GM18517 (cell line): ENCODE measurements around the gene FAM76B.

ENCODE experiments used
- ATAC-seq: cut with Tn5 transposase; IDR thresholded peaks from one replicate; pipeline ENCODE4 v1.9.1; 2021; ENCODE audit warnings: mild to moderate bottlenecking, moderate library complexity; ENCODE audit not compliant: unreplicated experiment

FAM76B gene

DNA sequence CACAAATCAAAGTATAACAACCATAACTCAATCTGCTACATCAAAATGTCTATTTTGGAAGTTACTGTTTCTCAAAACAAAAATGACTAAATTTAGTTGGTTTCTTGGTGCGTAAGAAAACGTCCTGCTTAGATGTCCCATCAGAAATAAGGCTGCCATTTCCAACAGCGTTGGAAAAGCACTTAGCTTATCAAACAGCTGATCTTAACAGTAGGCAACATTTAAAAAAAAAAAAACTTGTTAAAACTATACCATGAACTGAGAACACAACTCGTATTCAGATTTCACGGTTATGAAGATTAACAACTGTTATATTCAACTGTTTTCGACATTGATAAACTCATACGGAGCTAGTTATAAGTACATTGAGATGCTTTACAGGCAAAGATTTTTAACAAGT is 3.1 kb upstream of the FAM76B start:
- ATAC-seq, result no peak

DNA sequence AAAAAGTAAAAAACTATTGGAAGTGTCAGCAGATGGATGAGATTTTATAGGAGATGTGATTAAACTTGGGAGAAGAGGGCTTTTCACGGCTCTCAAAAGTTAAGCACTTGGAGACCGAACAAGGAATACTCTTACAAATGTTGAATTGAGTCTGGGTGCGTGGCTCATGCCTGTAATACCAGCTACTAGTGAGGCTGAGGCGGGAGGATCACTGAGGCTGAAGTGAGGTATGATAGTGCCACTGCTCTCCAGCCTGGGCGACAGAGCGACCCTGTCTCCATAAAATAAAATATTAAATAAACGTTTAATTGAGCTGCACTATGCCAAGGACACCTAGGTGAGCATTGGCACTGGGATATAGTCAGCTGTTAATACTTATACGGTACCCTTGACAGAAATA is 2.6 kb upstream of the FAM76B start:
- no peak for ATAC-seq

DNA sequence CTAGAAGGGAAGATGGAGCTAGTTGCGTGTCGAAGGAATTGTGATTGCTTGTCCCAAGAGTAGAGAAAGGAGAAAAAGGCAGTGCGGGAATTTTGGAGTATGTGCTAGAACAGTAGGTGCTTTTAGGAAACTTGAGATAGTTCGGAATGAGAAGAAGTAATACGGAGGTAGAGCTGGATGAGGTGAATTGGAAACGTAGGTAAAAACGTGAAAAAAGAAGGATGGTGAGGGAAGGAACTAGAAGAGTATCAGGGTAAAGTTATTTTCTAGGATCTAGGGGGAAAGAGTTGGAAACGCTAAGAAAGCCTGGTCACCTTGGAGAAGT is 2.1 kb upstream of the FAM76B start:
- no peak for ATAC-seq

DNA sequence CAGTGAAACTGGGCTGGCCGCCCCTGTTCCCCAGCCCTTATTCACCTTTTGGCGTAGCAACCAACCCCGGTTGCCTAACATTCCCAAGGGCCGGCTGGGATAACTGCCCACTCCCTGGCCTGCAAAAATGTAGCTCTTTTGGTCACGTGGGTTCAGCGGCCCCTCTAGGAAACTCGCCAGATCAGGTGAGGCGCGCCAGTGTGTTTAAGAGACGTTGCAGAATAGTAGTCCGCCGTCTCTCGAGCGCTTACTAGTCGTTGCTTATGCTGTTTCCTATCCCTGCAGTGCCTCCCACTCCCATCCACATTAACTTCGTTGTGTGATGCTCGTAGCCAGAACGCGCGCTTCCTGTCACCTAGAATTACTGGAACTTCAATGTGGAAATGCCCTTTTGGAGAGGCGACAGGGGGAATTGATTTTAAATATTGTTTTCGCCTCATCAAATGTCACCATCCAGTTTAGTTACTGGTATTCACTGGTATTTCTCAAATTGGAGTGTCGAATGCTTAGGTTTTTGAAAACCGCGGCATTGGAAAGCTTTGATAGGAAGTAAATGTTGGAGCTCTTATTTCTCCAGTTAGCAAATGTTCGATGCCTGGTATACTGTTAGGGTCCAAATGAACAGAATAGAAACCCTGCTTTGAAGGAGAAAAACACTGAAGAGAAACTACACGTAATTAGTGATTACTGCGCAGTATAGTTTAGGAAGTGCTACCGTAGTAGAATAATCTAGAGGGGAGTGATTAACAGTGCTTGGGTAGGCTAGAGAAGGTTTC is 1.5 kb upstream of the FAM76B start:
- ATAC-seq, result no peak

DNA sequence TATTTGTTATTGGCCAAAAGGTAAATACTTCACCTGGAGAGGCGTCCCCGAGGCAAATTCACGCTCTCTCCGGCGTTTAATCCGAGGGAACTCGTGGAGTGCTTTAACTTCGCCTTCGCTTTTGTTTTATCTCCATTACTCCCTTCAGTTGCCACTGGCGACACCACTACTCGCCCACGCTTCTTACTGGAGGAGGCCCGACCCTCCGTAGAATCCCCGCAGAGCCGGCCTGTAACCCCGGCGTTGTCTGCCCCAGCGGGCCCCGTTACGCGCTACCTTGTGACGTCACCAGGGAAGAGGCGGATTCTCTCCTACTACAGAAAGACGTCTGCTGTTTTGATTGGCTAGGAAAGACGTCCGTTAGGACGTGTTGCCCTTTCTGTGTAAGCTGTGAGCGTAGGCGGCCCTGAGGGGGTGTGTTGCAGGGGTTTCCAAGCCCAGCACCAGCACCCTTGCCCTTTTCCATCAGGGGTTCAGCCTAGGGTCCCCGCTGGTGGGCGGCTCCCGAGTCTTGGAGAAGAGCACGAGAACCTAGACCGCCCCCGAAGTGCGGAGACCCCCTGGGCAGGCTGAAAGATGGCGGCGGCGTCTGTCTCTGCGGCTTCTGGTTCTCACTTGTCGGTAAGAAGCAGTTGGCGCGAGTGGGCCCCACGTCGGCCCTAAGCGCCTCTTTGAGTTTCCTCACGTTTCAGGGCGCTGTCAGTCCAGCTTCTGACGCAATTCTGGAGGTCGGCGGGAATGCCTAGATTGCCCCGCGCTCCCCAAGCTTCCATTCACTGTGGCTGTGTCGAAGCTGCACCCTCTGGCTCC is 746 bp upstream of the FAM76B start, which contains the start of gene CEP57:
Gene CEP57 (plus strand): TSS at position 376 of the 810 bp plus-strand sequence. CDS start 201 bp downstream, at position 577.
- peak; percentile 76 for ATAC-seq

DNA sequence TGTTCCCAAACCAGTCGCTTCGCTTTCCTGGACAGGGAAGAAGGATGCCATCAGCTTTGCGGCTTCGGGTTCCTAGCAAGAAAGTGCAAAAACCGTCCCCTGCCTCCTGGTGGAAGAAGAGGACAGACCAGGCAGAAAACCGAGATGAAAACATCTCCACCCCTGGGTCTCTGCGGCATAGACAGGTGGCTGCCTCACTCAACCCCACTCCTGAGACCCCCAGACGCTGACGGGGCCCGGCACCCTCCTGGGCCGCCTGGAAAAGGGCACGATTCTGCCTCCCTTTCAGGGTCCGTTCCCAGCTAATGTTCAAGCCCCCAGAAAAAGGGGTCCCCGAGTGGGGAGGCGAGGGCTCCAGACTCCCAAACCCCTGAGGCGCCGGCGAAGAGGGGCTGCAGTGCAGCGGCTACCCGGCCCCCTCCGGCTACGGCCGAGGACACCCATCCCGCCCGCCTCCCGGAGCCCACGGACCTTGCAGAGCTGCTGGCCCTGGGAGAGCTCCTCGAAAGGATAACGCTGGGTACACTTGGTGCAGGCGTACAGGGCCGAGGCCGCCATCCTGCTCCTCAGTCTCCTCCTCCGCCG is 569 bp downstream of the FAM76B start:
- no peak for ATAC-seq

DNA sequence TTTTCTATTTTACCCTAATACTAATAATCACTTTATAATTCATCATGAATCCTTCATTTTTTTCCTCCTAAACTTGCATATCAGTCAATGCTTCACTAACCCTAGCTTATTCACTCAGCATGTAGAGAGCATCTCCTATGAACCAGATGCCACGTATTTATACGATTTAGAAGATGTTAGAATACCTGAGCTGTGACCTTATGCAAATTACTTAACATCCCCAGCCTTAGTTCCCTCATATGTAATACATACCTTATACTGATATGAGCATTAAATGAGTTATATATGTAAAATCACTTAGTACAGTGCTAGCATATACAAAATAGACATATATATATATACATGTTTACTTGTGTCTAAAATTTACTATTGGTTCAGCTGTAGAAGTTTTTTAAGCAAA is 9.0 kb downstream of the FAM76B start:
- ATAC-seq, result no peak

DNA sequence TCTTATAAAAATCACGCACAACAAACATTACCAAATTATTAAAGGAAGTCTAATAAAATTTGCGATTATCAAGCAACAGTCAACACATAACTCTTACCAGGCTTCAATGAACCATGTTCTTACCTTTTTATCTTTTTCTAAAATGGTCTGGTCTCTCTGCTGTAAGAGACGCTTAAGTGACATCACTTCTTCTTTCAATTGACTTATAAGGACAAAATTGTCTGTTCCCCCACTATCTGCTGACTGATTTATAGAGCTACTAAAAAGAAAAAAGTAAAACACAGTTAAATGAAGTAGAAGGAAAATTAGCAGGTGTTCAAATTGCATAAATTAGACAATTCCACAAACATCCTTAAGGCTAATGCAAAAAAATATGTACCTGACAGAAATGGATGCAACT is 10.9 kb downstream of the FAM76B start:
- ATAC-seq, result no peak

DNA sequence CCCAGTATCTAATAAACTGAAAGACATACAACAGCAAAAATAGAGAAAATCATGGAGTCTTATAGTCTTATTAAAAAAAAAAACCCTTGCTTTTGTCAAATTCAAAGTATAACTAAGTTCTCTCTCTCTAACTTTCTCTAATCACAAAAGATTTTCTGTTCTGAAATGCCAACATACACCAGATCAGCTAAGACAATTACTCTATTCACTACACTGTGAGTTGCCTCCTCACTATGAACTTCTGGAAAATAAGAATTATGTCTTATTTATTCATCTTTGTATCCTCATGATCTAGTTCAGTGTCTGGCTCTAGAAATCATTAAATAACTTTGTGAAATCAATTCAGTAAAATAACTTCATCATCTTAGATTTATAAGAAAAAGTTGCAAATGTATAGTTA is 12.7 kb downstream of the FAM76B start:
- ATAC-seq, result no peak

DNA sequence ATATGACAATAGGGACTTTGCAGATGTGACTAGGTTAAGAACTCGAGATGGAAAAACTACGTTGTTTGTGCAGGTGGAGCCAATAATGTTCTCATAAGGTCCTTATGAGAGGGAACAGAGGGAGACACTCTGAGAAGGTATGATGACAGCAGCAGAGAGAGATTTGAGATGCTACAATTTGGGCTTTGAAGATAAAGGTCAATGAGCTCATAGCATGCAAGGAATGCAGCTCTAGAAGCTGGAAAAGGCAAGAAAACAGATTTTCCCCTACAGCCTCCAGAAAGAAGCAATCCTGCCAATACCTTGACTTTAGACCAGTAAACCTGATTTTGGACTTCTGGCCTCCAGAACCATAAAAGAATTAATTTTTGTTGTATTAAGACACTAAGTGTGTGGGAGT is 21.1 kb downstream of the FAM76B start:
- ATAC-seq, result no peak

DNA sequence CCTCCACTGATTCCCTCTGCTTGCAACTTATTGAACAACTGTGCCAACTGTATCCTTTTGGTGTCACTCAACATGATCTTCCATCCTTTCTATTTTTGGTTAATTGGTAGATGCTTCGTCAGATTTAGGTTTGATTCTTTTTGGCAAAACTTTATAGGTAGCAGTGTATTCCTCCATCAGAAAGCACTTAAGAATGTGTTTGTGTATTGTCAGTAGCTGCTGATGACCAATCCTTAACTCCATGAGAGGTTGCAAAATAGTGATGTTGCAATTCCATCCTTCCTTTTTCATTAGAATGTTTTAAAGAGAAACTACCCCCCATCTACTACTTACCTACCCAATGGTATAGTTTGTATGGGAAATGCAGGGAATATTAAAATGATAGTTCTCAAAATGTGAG is 22.1 kb downstream of the FAM76B start:
- no peak for ATAC-seq

DNA sequence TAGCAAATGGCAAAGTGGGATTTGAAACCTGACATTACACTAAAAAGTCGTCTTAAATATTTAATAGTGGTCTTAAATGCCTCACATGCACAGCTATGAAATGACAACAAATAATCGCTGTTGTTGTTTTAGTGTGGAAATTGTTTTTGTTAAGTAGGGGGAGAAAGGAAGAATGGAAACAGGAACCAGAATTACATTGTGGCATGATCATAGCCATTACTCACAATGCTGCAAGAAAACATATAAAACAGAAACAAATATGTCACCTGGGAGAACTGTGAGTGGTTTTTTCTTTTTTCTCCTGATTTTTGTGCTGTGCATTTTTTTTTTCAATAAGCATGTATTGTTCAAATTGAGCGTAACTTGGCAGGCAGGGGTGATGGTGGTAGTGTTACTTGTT is 22.9 kb downstream of the FAM76B start:
- no peak for ATAC-seq

DNA sequence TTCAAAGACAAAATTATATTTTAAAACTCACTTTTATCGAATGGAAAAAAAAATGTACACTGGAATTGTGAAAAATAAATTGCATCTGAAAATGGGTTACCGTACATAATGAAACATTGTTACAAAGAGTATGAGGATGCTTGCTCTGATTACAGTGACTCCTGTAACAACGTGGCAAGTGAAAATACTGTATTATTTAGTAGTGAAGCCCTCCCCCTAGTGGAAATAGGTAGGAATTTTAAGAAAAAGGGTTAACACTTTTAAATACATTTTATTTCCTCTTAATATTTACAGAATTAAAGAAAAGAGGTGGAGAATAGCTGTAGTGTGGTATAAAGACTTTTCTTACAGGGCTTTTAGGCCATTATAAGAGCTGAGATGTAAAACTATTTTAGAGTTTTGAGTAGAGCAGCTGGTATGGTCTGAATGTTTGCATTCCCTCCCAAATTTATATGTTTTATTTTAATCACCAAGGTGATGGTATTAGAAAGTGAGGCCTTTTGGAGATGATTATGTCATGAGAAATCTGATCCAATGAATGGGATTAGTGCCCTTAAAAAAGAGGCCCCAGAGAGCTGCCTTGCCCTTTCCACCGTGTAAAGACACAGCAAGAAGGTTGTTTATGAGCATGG is 25.2 kb downstream of the FAM76B start:
- no peak for ATAC-seq

DNA sequence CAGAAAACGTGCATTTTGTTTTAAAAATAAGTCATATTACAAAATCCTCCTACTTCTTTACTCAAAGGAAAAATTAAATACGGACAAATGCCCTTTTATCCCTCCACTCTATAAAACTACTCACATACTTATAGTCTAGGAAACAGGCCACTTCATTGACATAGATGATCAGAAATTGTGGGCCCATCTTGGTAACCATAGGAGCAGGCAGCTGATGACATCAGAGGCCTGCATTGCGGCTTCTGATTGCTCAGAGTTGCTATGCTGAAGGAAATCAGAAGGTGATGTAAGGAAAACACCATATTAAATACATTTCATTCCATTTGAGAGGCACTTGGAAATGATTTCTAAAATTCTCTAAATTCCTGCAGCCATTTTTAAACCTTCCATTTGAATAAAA is 27.0 kb downstream of the FAM76B start:
- ATAC-seq, result no peak

DNA sequence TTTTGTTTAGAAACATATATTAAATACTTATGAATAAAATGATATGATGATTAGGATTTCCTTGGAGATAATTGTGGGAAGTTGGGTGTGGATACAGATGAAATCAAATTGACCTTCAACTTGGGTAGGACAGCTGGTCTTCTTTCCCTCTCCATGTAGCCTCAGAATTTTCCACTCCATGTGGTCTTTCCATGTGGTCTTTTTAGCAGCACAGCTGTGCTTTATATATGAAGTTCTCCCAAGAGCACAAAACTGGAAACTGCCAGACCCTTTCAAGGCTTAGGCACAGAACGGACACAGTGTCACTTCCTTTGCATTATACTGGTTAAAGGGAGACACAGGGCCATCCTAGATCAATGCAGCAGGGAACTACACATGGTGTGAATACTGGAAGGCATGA is 28.6 kb downstream of the FAM76B start:
- no peak for ATAC-seq

DNA sequence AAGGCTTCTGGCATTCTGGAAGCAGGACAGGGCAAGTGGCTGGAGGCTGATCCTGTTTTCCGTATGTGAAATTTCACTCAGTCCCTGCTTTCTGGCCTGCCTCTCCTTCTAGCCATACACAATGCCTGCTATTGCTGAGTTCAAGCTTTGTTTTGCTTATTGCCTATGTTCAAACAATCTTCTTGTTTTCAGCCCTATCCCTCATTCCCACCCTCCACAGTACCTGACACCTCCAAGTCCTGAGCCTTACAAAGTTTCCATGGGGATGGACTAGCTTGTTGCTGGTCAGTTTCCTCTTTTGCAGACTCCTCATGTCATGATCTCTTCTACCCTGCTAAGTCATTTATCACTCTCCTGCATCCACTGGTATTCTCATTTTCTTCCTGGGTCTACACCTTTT is 38.1 kb downstream of the FAM76B start:
- ATAC-seq, result no peak

DNA sequence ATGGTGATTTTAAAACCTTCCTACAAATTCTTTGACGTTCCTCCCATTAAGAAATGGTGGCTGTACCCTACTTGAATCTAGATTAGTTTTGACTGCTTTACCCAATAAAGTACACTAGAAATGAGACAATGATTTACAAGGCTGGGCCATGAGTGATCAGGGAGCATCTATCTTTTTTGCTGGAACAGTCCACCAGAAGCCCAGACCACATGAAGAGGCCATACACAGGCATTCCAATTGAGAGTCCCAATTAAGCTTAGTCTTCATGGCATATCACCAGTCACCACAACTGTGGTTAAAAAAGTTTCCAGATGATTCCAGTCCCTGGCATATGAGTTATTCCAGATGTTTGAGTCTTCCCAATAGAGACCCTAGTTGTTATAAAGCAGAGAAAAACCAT is 39.5 kb downstream of the FAM76B start:
- no peak for ATAC-seq

DNA sequence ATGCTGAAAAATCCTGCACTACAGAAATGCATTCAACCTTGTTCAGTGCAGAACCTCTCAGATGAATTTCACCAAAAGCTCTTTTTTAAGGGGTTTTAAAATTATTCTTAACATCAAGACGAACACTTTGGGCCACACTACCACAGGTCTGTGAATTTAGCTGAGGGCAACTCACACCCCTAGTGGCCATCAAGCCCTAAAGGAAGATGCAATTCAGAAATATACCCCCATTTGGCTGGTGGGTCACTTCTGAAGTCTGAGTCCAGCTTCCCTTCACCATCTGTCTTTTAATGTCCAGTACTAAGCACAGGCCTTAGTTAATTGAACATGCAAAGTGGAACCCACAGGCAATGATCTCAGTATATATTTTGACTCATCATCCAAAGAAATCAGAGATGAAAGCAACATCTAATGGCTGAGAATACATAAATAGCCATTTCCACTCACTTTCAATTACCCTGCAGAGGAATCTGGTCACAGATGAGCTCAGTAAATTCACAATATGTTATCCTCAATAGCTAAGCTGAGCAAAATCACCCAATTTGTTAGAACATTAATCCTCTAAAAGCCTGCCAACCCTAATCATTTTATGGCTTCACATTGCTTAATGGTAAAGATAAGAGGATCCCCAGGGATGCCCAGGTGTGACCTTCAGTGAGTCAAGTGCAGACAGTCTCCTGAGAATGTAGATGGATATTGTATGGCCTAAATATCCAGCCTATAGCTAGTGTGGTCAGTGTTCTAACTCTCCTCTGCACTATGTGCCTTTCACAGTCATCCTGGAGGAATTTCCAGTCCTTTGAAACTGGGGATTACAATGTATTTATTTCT is 50.3 kb downstream of the FAM76B start:
- ATAC-seq, result no peak

DNA sequence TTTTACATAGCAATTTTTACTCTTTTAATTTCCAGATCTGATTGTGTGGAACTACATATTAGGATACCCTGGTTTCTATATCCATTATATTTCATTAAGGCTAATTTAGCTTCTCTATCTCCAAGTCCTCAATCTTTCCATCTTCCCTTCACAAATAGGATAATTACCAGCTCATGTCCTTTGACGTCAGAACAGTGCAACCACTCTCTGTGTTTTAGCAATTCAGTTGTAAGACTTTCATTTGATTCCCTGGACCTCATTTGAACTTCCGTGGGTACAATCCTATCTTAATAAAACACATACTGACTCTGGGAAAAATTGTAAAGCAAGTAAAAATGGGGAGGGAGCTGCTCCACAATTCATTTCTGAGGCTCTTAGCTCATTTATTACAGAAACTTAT is 52.8 kb downstream of the FAM76B start:
- ATAC-seq, result no peak

DNA sequence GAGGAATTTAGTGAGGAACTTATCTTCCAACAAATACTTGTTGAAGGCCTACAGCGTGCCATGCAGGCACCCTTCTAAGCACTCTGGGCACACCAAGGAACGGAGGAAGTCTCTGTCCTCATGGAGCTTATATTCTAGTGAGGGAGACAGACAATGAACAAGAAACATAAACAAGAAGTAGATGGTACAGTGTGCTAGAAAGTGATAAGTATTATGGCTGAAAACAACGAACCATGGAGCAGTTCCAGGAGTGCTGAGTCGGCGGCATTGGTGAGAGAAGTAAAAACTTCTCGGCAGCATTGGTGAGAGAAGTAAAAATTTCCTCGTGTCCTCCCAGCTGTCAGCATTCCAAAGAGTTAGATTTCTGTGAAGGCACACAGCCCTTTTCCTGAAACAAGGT is 53.2 kb downstream of the FAM76B start:
- no peak for ATAC-seq
